Immature natural killer cell (primary cell): ENCODE data around the gene ZNF226. TPM values are rescaled to one million over a fixed set of nuclear protein-coding genes. Genes with fewer than 3 reads are reported as not detected.
"Not testable (repeated sequence)": the region's sequence is repeated elsewhere in the genome, so short reads cannot be mapped to it uniquely, and the experiment has no call there.

Source experiments
- DNase-seq, 3 donors: peaks; one replicate each; pipeline ENCODE4 v3.0.0; 2022; ENCODE audit warnings: mixed read lengths in 1 of 3
- H3K27ac Mint-ChIP-seq, 6 donors: one replicate each; pipeline ENCODE4 v1.8.0; 2020; ENCODE audit warnings: mixed read lengths in 6 of 6, mild to moderate bottlenecking in 5 of 6, inconsistent platforms in 4 of 6, moderate library complexity in 3 of 6
- H3K27me3 Mint-ChIP-seq, 3 donors: one replicate each; pipeline ENCODE4 v1.8.0; 2020 to 2021; ENCODE audit warnings: low read depth in 3 of 3, mild to moderate bottlenecking in 3 of 3, mixed read lengths in 3 of 3, moderate library complexity in 3 of 3, inconsistent platforms in 1 of 3
- H3K36me3 Mint-ChIP-seq, 3 donors: one replicate each; pipeline ENCODE4 v1.8.0; 2020; ENCODE audit warnings: mixed read lengths in 3 of 3, inconsistent platforms in 2 of 3, mild to moderate bottlenecking in 2 of 3
- H3K4me1 Mint-ChIP-seq, 2 donors: one replicate each; pipeline ENCODE4 v1.8.0; 2020; ENCODE audit warnings: inconsistent platforms in 2 of 2, mild to moderate bottlenecking in 2 of 2, mixed read lengths in 2 of 2, moderate library complexity in 1 of 2
- H3K4me3 Mint-ChIP-seq, 5 donors: one replicate each; pipeline ENCODE4 v1.8.0; 2020; ENCODE audit warnings: mild to moderate bottlenecking in 5 of 5, mixed read lengths in 5 of 5, inconsistent platforms in 3 of 5, moderate library complexity in 3 of 5
- H3K9me3 Mint-ChIP-seq, 6 donors: one replicate each; pipeline ENCODE4 v1.8.0; 2020; ENCODE audit warnings: mild to moderate bottlenecking in 6 of 6, mixed read lengths in 6 of 6, inconsistent platforms in 4 of 6, moderate library complexity in 3 of 6
- polyA plus RNA-seq, 3 donors: library from polyadenylated mRNA; unstranded; fragments of 300-500 nt; fragmentation: Illumina TruSeq; gene quantifications; one replicate each; pipeline ENCODE4 v1.2.3, GENCODE V29; 2021

The ZNF226 gene
- polyA plus RNA-seq, 3 donors from 2014 or later: 23.1 to 41.4 (median 24.3) TPM

DNA sequence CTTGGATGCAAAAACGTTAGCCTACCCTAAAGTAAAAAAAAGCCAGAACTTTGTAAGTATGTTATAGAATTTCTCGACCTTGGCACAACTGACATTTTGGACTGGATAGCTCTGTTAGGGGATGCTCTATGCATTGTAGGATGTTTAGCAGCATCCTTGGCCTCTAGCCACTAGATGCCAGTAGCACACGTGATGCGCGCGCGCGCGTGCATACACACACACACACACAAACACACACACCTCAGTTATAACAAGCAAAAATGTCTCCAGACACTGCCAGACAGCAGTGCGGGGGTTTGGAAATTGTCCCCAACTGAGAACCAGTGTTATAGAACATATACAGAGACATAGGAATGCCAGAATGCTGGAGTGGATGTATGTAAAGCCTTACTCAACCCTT, 17.2 kb downstream of the ZNF226 start:
- no peak overlapping the region for H3K27ac Mint-ChIP-seq
- H3K4me3 Mint-ChIP-seq: no peak overlapping the region
- DNase-seq: no peak
- H3K9me3 Mint-ChIP-seq: peaks cover 43 to 95% (median 83%) of the 10 kb centered on the region in 6 donors
- H3K4me1 Mint-ChIP-seq: no peaks in the 10 kb centered on the region
- peaks cover 0 to 2% (median 0%) of the 10 kb centered on the region in 3 donors for H3K27me3 Mint-ChIP-seq
- H3K36me3 Mint-ChIP-seq: peaks cover 12 to 21% (median 15%) of the 10 kb centered on the region in 3 donors

DNA sequence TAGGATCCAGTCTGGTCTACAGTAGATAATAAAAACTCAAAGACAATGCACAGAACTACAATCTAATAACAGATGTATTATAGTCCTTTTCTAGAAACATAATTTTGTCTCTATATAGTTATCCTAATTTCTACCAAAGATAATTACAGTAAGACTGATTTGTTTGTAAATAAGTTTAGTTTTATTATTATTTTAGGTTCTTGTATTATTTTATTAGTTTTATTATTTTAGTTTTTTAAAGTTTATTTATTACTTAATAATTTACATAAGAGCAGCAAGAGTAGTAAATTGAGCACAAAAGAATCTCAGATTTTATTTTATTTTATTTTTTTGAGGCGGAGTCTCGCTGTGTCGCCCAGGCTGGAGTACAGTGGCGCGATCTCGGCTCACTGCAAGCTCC, 25.1 kb downstream of the ZNF226 start:
- Mint-ChIP-seq H3K27me3 (peaks cover 0 to 8% (median 5%) of the 10 kb centered on the region in 3 donors), H3K27ac (no peak overlapping the region), H3K4me3 (no peak overlapping the region), H3K9me3 (peaks cover 21 to 77% (median 52%) of the 10 kb centered on the region in 6 donors), H3K4me1 (no peaks in the 10 kb centered on the region), H3K36me3 (peaks cover 4 to 21% (median 19%) of the 10 kb centered on the region in 3 donors)
- no peak for DNase-seq

DNA sequence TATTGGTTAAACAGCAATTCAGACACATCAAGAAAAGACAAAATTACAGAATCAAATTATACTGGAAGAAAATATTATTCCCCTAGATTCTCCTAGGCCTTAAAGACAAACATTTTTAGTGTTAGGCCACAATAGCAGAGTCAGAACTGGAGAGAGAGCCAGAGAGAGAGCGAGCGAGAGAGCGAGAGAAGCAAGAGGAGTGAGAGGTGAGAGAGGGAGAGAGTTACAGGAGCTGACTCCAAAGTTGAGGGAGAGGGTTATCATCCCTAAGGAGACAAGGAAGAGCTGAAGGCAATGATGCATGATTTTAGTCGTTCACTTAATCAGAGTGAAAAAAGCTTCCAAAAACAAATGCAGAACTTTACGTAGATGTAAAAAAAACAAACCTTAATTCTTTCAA, 27.2 kb downstream of the ZNF226 start:
- no peak for DNase-seq
- Mint-ChIP-seq H3K27me3 (peaks cover 5 to 11% (median 8%) of the 10 kb centered on the region in 3 donors), H3K4me3 (no peak overlapping the region), H3K9me3 (peaks cover 19 to 77% (median 42%) of the 10 kb centered on the region in 6 donors), H3K4me1 (no peaks in the 10 kb centered on the region), H3K36me3 (peaks cover 0 to 27% (median 19%) of the 10 kb centered on the region in 3 donors), H3K27ac (no peak overlapping the region)

DNA sequence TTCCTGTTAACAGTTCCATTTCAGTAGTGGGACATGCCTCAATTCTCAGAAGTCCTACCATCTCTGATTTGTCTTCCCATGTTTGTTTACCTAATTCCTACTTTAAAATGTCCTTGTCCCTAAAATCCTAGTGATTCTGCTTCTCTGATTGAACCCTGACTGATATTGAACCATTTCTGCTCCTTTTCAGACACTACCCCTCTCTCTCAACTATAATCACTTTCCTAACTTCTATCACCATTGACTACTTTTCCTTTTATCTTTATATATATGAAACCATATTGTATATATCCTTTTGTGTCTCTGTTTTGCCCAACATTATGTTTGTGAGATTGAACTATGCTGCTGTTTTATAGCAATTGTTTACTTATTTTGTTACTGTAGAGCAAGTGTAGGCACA, 31.9 kb downstream of the ZNF226 start:
- H3K9me3 Mint-ChIP-seq: peaks cover 21 to 58% (median 31%) of the 10 kb centered on the region in 6 donors
- peaks cover 5 to 14% (median 13%) of the 10 kb centered on the region in 3 donors for H3K36me3 Mint-ChIP-seq
- H3K27ac Mint-ChIP-seq: no peak overlapping the region
- no peaks in the 10 kb centered on the region for H3K4me1 Mint-ChIP-seq
- no peak overlapping the region for H3K4me3 Mint-ChIP-seq
- DNase-seq: no peak
- H3K27me3 Mint-ChIP-seq: peaks cover 0 to 24% (median 4%) of the 10 kb centered on the region in 3 donors

DNA sequence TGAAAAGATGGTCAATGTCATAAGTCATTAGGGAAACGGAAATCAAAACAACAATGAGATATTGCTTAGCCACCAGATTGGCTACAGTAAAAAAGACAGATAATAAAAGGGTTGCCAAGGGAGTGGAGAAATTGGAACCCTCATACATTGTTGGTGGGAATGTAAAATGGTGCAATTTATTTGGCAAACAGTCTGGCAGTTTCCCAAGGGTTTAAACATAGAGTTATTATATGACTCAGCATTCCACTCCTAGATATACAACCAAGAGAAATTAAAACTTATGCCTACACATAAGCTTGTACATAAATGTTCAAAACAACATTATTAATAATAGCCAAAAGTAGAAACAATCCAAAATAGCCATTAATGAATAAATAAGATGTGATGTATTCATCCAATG, 37.6 kb downstream of the ZNF226 start:
- no peak for DNase-seq
- Mint-ChIP-seq H3K9me3 (peaks cover 18 to 50% (median 30%) of the 10 kb centered on the region in 6 donors), H3K36me3 (peaks cover 5 to 21% (median 9%) of the 10 kb centered on the region in 3 donors), H3K27me3 (peaks cover 9 to 27% (median 24%) of the 10 kb centered on the region in 3 donors), H3K27ac (no peak overlapping the region), H3K4me3 (no peak overlapping the region), H3K4me1 (peaks cover 6 to 7% of the 10 kb centered on the region in 2 donors)

DNA sequence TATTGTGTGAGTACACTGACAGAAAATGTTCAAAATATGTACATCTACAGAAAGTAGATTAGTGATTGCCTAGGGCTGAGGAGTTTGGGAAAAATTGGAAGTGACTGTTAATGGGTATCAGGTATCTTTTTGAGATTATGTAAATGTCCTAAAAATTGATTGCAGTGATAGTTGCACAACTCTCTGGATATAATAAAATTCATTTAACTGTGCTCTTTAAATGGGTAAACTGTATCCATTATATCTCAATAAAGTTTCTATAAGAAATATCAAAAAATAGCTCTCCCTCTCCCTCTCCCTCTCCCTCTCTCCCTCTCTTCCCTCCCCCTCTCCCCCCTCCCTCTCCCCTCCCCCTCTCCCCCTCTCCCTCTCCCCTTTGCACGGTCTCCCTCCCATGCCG, 38.1 kb downstream of the ZNF226 start:
- Mint-ChIP-seq H3K27me3 (peaks cover 9 to 24% (median 24%) of the 10 kb centered on the region in 3 donors), H3K27ac (no peak overlapping the region), H3K4me3 (no peak overlapping the region), H3K9me3 (peaks cover 18 to 49% (median 29%) of the 10 kb centered on the region in 6 donors), H3K4me1 (peaks cover 11 to 12% of the 10 kb centered on the region in 2 donors), H3K36me3 (peaks cover 4 to 21% (median 9%) of the 10 kb centered on the region in 3 donors)
- no peak for DNase-seq

DNA sequence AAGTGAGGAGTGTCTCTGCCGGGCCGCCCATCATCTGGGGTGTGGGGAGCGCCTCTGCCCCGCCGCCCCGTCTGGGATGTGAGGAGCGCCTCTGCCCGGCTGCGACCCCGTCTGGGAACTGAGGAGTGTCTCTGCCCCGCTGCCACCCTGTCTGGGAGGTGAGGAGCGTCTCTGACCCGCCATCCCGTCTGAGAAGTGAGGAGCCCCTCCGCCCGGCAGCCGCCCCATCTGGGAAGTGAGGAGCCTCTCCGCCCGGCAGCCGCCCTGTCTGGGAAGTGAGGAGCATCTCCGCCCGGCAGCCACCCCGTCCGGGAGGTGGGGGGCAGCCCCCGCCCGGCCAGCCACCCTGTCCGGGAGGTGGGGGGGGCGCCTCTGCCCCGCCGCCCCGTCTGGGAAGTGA, 39.0 kb downstream of the ZNF226 start:
- Mint-ChIP-seq H3K4me1 (peaks cover 11 to 17% of the 10 kb centered on the region in 2 donors), H3K36me3 (peaks cover 4 to 16% (median 9%) of the 10 kb centered on the region in 3 donors), H3K27me3 (peaks cover 9 to 24% (median 24%) of the 10 kb centered on the region in 3 donors), H3K9me3 (peaks cover 17 to 43% (median 29%) of the 10 kb centered on the region in 6 donors)
- H3K27ac Mint-ChIP-seq, DNase-seq, H3K4me3 Mint-ChIP-seq: not testable (repeated sequence)

DNA sequence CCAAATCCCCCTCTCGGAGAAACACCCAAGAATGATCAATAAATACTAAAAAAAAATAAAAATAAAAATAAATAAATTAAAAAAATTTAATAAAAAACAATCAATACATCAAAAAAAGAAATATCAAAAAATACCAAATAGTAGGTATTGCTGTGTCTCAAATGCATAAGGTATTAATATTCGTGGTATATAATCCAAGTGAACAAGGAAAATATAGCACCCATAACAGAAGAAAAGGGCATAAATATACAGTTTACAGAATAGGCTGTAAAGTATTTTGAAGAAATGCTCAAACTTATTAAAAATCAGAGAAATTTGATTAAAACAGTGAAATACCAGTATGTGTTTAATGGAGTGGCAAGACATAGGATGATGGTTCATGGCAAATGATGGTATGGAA, 39.9 kb downstream of the ZNF226 start:
- H3K4me1 Mint-ChIP-seq: peaks cover 11 to 17% of the 10 kb centered on the region in 2 donors
- peaks cover 4 to 16% (median 9%) of the 10 kb centered on the region in 3 donors for H3K36me3 Mint-ChIP-seq
- H3K27me3 Mint-ChIP-seq: peaks cover 9 to 22% (median 21%) of the 10 kb centered on the region in 3 donors
- no peak for DNase-seq
- H3K9me3 Mint-ChIP-seq: peaks cover 13 to 39% (median 25%) of the 10 kb centered on the region in 6 donors
- no peak overlapping the region for H3K27ac Mint-ChIP-seq
- H3K4me3 Mint-ChIP-seq: no peak overlapping the region

DNA sequence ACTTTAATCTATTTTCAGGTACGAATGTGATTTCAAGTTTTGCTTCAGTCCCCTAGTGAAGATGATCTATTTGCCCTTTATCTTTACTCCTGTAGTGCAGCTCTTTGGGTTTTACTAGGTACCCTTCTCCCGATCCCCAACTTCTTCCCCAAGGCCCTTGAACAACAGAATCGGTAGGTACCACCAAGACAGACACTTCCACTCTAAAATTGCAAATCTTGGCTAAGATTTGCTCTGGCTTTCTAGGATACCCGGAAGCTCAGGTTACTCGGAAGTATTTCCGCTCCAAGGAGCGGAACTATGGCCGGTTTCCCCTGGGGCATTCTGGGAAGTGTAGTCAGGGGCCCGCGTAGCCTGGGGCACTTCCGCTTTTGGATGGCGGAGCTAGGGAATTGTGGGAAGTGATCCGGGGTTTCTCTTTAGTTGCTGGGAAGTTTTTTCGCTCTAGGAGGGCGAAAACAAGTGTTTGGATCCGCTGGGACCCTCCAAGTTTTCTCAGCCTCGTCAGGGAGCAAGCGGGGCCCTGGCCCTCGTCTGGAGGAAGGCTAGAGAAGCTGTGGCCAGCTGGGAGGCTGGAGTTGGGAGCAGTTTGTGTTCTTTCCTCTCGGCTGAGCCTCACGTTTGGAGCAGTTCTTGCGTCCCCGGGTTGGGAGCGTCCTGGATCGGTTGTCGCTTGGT, 42.4 kb downstream of the ZNF226 start:
- Mint-ChIP-seq H3K9me3 (peaks cover 7 to 34% (median 23%) of the 10 kb centered on the region in 6 donors), H3K4me1 (peaks cover 13 to 20% of the 10 kb centered on the region in 2 donors), H3K27ac (peak overlapping the region; percentile 87 to 96 (median 90)), H3K27me3 (peaks cover 7 to 21% (median 11%) of the 10 kb centered on the region in 3 donors), H3K4me3 (peak overlapping the region; percentile 87 to 96 (median 91)), H3K36me3 (peaks cover 4 to 16% (median 9%) of the 10 kb centered on the region in 3 donors)
- peak; percentile 75 to 79 (median 77) for DNase-seq

DNA sequence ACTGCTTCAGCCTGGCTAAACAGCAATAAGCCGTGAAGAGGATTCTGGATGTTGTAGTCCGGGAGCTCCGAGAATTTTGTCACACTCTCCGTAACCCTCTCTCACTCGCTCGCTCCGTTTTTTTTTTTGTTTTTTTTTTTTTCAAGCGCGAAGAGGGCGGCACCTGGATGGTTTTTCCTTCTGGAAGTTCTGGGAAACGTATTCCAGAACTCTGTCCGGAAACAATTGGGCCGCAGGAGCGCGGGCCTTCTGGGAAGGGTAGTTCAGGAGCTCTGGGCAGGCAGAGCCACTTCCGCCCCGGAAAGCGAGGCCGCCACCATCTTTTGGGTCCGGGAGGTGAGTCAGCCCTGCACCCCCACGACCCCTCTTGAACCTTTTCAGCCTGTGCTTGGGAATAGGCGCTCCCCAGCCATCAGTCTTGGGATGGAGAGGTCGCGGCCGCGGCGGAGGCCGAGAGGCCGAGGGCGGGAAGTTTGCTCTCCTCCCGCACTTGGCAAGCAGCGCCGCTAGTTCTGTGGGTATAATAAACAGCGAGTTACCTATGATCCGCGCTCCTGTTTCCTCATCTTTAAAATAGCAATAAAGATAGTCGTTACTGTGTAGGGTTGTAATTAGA, 47.5 kb downstream of the ZNF226 start, which contains the start of gene ZNF227:
Gene ZNF227, plus strand, starts transcription at position 283 of the 616 bp plus-strand sequence. CDS start 5,261 bp downstream, outside the sequence.
- Mint-ChIP-seq H3K36me3 (peaks cover 14 to 16% (median 15%) of the 10 kb centered on the region in 3 donors), H3K27ac (peak within 1 kb of the TSS; percentile 92 to 98 (median 94)), H3K9me3 (peaks cover 0 to 10% (median under 1%) of the 10 kb centered on the region in 6 donors), H3K27me3 (peaks cover 0 to under 1% (median 0%) of the 10 kb centered on the region in 3 donors), H3K4me1 (peaks cover 30 to 50% of the 10 kb centered on the region in 2 donors), H3K4me3 (peak within 1 kb of the TSS; percentile 91 to 99 (median 99))
- peak; percentile 67 to 73 (median 73) for DNase-seq

DNA sequence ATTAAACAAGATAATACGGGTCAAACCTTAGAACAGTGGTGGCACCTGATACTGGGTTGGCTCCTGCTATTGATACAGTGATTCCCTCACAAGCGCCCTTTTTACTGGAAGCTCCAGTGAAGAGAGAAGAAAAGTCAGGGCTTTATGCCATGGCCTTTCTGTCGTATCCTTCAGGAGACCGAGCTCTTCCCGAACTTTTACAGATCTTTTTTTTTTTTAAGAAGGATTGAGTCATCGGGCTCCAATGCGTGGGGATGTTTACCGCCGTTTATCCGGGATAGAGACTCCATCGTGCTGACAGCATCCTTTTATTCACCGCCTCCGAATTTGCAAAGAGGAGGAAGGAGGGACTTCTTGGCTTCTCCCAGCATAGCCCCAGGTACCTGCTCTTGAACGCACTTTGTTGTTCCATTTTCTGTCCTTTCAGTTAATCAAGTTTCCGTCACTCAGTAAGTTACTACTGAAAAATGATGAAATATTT, 48.0 kb downstream of the ZNF226 start:
- peaks cover 0 to 5% (median 0%) of the 10 kb centered on the region in 6 donors for H3K9me3 Mint-ChIP-seq
- peak overlapping the region; percentile 91 to 99 (median 99) for H3K4me3 Mint-ChIP-seq
- H3K27me3 Mint-ChIP-seq: no peaks in the 10 kb centered on the region
- H3K36me3 Mint-ChIP-seq: peaks cover 18 to 22% (median 19%) of the 10 kb centered on the region in 3 donors
- peak overlapping the region; percentile 92 to 98 (median 94) for H3K27ac Mint-ChIP-seq
- peaks cover 26 to 50% of the 10 kb centered on the region in 2 donors for H3K4me1 Mint-ChIP-seq
- no peak for DNase-seq

DNA sequence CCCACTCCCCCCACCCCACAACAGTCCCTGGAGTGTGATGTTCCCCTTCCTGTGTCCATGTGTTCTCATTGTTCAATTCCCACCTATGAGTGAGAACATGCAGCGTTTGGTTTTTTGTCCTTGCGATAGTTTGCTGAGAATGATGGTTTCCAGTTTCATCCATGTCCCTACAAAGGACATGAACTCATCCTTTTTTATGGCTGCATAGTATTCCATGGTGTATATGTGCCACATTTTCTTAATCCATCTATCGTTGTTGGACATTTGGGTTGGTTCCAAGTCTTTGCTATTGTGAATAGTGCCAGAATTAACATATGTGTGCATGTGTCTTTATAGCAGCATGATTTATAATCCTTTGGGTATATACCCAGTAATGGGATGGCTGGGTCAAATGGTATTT, 55.0 kb downstream of the ZNF226 start:
- not testable (repeated sequence) for DNase-seq, H3K27me3 Mint-ChIP-seq, H3K27ac Mint-ChIP-seq, H3K4me3 Mint-ChIP-seq
- H3K4me1 Mint-ChIP-seq: peaks cover 15 to 30% of the 10 kb centered on the region in 2 donors
- peaks cover 5 to 16% (median 8%) of the 10 kb centered on the region in 6 donors for H3K9me3 Mint-ChIP-seq
- peaks cover 40 to 57% (median 49%) of the 10 kb centered on the region in 3 donors for H3K36me3 Mint-ChIP-seq

DNA sequence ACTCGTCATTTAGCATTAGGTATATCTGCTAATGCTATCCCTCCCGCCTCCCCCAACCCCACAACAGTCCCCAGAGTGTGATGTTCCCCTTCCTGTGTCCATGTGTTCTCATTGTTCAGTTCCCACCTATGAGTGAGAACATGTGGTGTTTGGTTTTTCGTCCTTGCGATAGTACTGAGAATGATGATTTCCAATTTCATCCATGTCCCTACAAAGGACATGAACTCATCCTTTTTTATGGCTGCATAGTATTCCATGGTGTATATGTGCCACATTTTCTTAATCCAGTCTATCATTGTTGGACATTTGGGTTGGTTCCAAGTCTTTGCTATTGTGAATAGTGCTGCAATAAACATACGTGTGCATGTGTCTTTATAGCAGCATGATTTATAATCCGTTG, 55.9 kb downstream of the ZNF226 start:
- H3K4me3 Mint-ChIP-seq, DNase-seq, H3K27me3 Mint-ChIP-seq, H3K27ac Mint-ChIP-seq: not testable (repeated sequence)
- H3K4me1 Mint-ChIP-seq: peaks cover 13 to 22% of the 10 kb centered on the region in 2 donors
- H3K9me3 Mint-ChIP-seq: peaks cover 7 to 22% (median 11%) of the 10 kb centered on the region in 6 donors
- peaks cover 37 to 58% (median 49%) of the 10 kb centered on the region in 3 donors for H3K36me3 Mint-ChIP-seq
